Esophagus (tissue), 2 donors: ENCODE results near the gene SP9. TPM values are rescaled to one million over a fixed set of nuclear protein-coding genes. Genes with fewer than 3 reads are reported as not detected.
"Not testable (repeated sequence)": the region's sequence is repeated elsewhere in the genome, so short reads cannot be mapped to it uniquely, and the experiment has no call there.

Source experiments
- H3K27ac ChIP-seq, 2 donors: one replicate each; pipeline ENCODE4 v1.5.1; 2013; ENCODE audit warnings: low read depth in 2 of 2, mild to moderate bottlenecking in 2 of 2, inconsistent platforms in 1 of 2, low read length in 1 of 2, moderate library complexity in 1 of 2
- H3K27me3 ChIP-seq, 2 donors: one replicate each; pipeline ENCODE4 v1.6.1; 2013; ENCODE audit warnings: low read length in 2 of 2, control low read depth in 1 of 2, mild to moderate bottlenecking in 1 of 2; ENCODE audit not compliant: insufficient read depth in 2 of 2, control insufficient read depth in 1 of 2
- H3K36me3 ChIP-seq, 2 donors: one replicate each; pipeline ENCODE4 v1.6.1; 2013; ENCODE audit warnings: low read length in 1 of 2; ENCODE audit not compliant: control insufficient read depth in 2 of 2, insufficient read depth in 2 of 2
- H3K4me1 ChIP-seq, 2 donors: one replicate each; pipeline ENCODE4 v1.6.1; 2013; ENCODE audit warnings: low read length in 1 of 2; ENCODE audit not compliant: control insufficient read depth in 2 of 2, insufficient read depth in 2 of 2
- H3K4me3 ChIP-seq, 2 donors: one replicate each; pipeline ENCODE4 v1.5.1; 2013; ENCODE audit warnings: low read length in 2 of 2, mild to moderate bottlenecking in 2 of 2, low read depth in 1 of 2, moderate library complexity in 1 of 2
- H3K9me3 ChIP-seq, 2 donors: one replicate each; pipeline ENCODE4 v1.6.1; 2013; ENCODE audit warnings: mild to moderate bottlenecking in 2 of 2, low read depth in 1 of 2, low read length in 1 of 2, moderate library complexity in 1 of 2; ENCODE audit not compliant: control insufficient read depth in 2 of 2, insufficient read depth in 1 of 2
- whole genome bisulfite sequencing, 2 donors: extraction: QIAGEN DNeasy Blood & Tissue Kit; methylation state at CpG; one replicate each; pipeline ENCODE4 v1.1.7; 2013; 5-methylcytosine and 5-hydroxymethylcytosine counted together
- polyA plus RNA-seq, 2 donors: library from polyadenylated mRNA; stranded (reverse); fragments of 200-250 nt; gene quantifications; one replicate each; pipeline ENCODE4 v1.2.3, GENCODE V29; 2013
- donor health status: healthy with polysubstance abuse.
- donor health status: Bipolar disorder and iron deficiency.

Gene SP9
- polyA plus RNA-seq, 2 donors: 0.04 TPM; not detected in 1

- Histone ChIP-seq H3K36me3 (peaks cover 0 to 3% of the 10 kb centered on the region in 2 donors), H3K4me1 (peaks cover 7 to 14% of the 10 kb centered on the region in 2 donors), H3K9me3 (peaks cover 0 to 2% of the 10 kb centered on the region in 2 donors), H3K27ac (no peak overlapping the region), H3K27me3 (peaks cover 0 to 29% of the 10 kb centered on the region in 2 donors), H3K4me3 (peak overlapping the region in 1 of 2 donors; percentile 27)
- 18 to 29% methylated on average over 52 to 57 of the region's 57 CpGs for WGBS, 2 donors
Observed at GRCh38 chr2:174343623-174344455, 9.1 kb downstream of the SP9 start.

- Histone ChIP-seq H3K9me3 (peaks cover 0 to 2% of the 10 kb centered on the region in 2 donors), H3K4me1 (peaks cover 6 to 14% of the 10 kb centered on the region in 2 donors), H3K4me3 (no peak overlapping the region), H3K27me3 (peaks cover 0 to 23% of the 10 kb centered on the region in 2 donors), H3K27ac (no peak overlapping the region), H3K36me3 (peaks cover 0 to 3% of the 10 kb centered on the region in 2 donors)
- WGBS, 2 donors: 44 to 47% methylated on average over 14 of the region's 14 CpGs
Observed at GRCh38 chr2:174344716-174345461, 10.1 kb downstream of the SP9 start.

GRCh38 chr2:174350018-174350417, 15.3 kb downstream of the SP9 start:
- no peak overlapping the region for H3K4me3 ChIP-seq
- peaks cover 0 to 3% of the 10 kb centered on the region in 2 donors for H3K36me3 ChIP-seq
- no peaks in the 10 kb centered on the region for H3K4me1 ChIP-seq
- no peak overlapping the region for H3K27ac ChIP-seq
- H3K9me3 ChIP-seq: no peaks in the 10 kb centered on the region
- H3K27me3 ChIP-seq: no peaks in the 10 kb centered on the region
- WGBS, 2 donors: 79 to 88% methylated on average over 2 of the region's 2 CpGs

- Histone ChIP-seq H3K4me3 (no peak overlapping the region), H3K27me3 (no peaks in the 10 kb centered on the region)
- WGBS, 2 donors: 90 to 94% methylated on average over 2 of the region's 2 CpGs
Observed at GRCh38 chr2:174350593-174351181, 15.9 kb downstream of the SP9 start.

GRCh38 chr2:174353004-174353403, 18.2 kb downstream of the SP9 start:
- H3K27me3 ChIP-seq: no peaks in the 10 kb centered on the region
- WGBS, 2 donors: 98 to 100% methylated on average over 1 of the region's 1 CpG
- no peaks in the 10 kb centered on the region for H3K4me1 ChIP-seq
- H3K9me3 ChIP-seq: no peaks in the 10 kb centered on the region
- H3K36me3 ChIP-seq: peaks cover 0 to 3% of the 10 kb centered on the region in 2 donors
- H3K4me3 ChIP-seq: no peak overlapping the region
- H3K27ac ChIP-seq: no peak overlapping the region

More at GRCh38 chr2:174350593-174351181, 15.9 kb downstream of the SP9 start:
- Histone ChIP-seq H3K4me1 (no peaks in the 10 kb centered on the region), H3K27ac (no peak overlapping the region), H3K36me3 (peaks cover 0 to 3% of the 10 kb centered on the region in 2 donors), H3K9me3 (no peaks in the 10 kb centered on the region)

GRCh38 chr2:174356347-174356746, 21.6 kb downstream of the SP9 start:
- whole genome bisulfite sequencing, 2 donors: 95 to 100% methylated on average over 2 of the region's 2 CpGs
- H3K27me3 ChIP-seq: no peaks in the 10 kb centered on the region

GRCh38 chr2:174359663-174360062, 24.9 kb downstream of the SP9 start:
- WGBS, 2 donors: 95 to 99% methylated on average over 4 of the region's 4 CpGs
- not testable (repeated sequence) for H3K27ac ChIP-seq, H3K4me3 ChIP-seq, H3K4me1 ChIP-seq, H3K27me3 ChIP-seq, H3K9me3 ChIP-seq, H3K36me3 ChIP-seq

More at GRCh38 chr2:174356347-174356746, 21.6 kb downstream of the SP9 start:
- H3K4me3 ChIP-seq: no peak overlapping the region
- no peaks in the 10 kb centered on the region for H3K4me1 ChIP-seq
- H3K36me3 ChIP-seq: no peaks in the 10 kb centered on the region
- H3K9me3 ChIP-seq: peaks cover 0 to 2% of the 10 kb centered on the region in 2 donors
- H3K27ac ChIP-seq: no peak overlapping the region

- no peak overlapping the region for H3K27ac ChIP-seq
- H3K36me3 ChIP-seq: peaks cover 0 to 5% of the 10 kb centered on the region in 2 donors
- no peaks in the 10 kb centered on the region for H3K4me1 ChIP-seq
- H3K9me3 ChIP-seq: peaks cover 0 to 6% of the 10 kb centered on the region in 2 donors
- 91 to 95% methylated on average over 1 of the region's 1 CpG for WGBS, 2 donors
- H3K4me3 ChIP-seq: no peak overlapping the region
- H3K27me3 ChIP-seq: no peaks in the 10 kb centered on the region
Observed at GRCh38 chr2:174362949-174363348, 28.2 kb downstream of the SP9 start.

GRCh38 chr2:174363492-174364225, 28.9 kb downstream of the SP9 start:
- H3K27me3 ChIP-seq, H3K36me3 ChIP-seq, H3K4me1 ChIP-seq, H3K27ac ChIP-seq, H3K9me3 ChIP-seq, H3K4me3 ChIP-seq: not testable (repeated sequence)
- WGBS, 2 donors: 93 to 97% methylated on average over 6 of the region's 6 CpGs
